Glutamatergic neuron (in vitro differentiated cells): ENCODE measurements around the gene CASP3. TPM values are rescaled to one million over a fixed set of nuclear protein-coding genes. Genes with fewer than 3 reads are reported as not detected.

Experiments
- DNase-seq: peaks from one replicate; pipeline ENCODE4 v3.0.0; 2022
- H3K27ac Mint-ChIP-seq: one replicate; pipeline ENCODE4 v1.8.0; 2020; ENCODE audit warnings: mild to moderate bottlenecking, mixed read lengths, inconsistent platforms; ENCODE audit not compliant: unreplicated experiment
- H3K27me3 Mint-ChIP-seq: one replicate; pipeline ENCODE4 v1.8.0; 2020; ENCODE audit warnings: mild to moderate bottlenecking, moderate library complexity, mixed read lengths, inconsistent platforms; ENCODE audit not compliant: unreplicated experiment
- H3K36me3 Mint-ChIP-seq: one replicate; pipeline ENCODE4 v1.8.0; 2020; ENCODE audit warnings: mild to moderate bottlenecking, mixed read lengths, inconsistent platforms; ENCODE audit not compliant: unreplicated experiment
- H3K4me1 Mint-ChIP-seq: one replicate; pipeline ENCODE4 v1.8.0; 2020; ENCODE audit warnings: mild to moderate bottlenecking, low read depth, mixed read lengths, inconsistent platforms; ENCODE audit not compliant: unreplicated experiment
- H3K4me3 Mint-ChIP-seq: one replicate; pipeline ENCODE4 v1.8.0; 2020; ENCODE audit warnings: mild to moderate bottlenecking, mixed read lengths, inconsistent platforms; ENCODE audit not compliant: unreplicated experiment
- H3K9me3 Mint-ChIP-seq: one replicate; pipeline ENCODE4 v1.8.0; 2020; ENCODE audit warnings: mild to moderate bottlenecking, moderate library complexity, mixed read lengths, inconsistent platforms; ENCODE audit not compliant: unreplicated experiment
- total RNA-seq: library from RNA; stranded (reverse); fragmentation: NEBNext Ultra II Directional; extraction: Animal tissue kit (Norgen Biotek cat#: 25700); gene quantifications from one replicate; pipeline ENCODE4 v1.2.1, GENCODE V29; 2021; ENCODE audit not compliant: unreplicated experiment
- TF ChIP-seq, protein P1 (sequence below): fragments of 200-600 bp; sonication (generic); IDR thresholded peaks from one replicate; pipeline ENCODE4 v1.5.0; 2021; ENCODE audit not compliant: partially characterized antibody, unreplicated experiment

CASP3 gene
- total RNA-seq, 1 donor from 2014 or later: 311 TPM

- TF ChIP-seq, protein P1, sequence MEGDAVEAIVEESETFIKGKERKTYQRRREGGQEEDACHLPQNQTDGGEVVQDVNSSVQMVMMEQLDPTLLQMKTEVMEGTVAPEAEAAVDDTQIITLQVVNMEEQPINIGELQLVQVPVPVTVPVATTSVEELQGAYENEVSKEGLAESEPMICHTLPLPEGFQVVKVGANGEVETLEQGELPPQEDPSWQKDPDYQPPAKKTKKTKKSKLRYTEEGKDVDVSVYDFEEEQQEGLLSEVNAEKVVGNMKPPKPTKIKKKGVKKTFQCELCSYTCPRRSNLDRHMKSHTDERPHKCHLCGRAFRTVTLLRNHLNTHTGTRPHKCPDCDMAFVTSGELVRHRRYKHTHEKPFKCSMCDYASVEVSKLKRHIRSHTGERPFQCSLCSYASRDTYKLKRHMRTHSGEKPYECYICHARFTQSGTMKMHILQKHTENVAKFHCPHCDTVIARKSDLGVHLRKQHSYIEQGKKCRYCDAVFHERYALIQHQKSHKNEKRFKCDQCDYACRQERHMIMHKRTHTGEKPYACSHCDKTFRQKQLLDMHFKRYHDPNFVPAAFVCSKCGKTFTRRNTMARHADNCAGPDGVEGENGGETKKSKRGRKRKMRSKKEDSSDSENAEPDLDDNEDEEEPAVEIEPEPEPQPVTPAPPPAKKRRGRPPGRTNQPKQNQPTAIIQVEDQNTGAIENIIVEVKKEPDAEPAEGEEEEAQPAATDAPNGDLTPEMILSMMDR: no peak
- DNase-seq: no peak
- H3K36me3 Mint-ChIP-seq: no peaks in the 10 kb centered on the region
- no peak overlapping the region for H3K27ac Mint-ChIP-seq
- no peak overlapping the region for H3K4me3 Mint-ChIP-seq
- no peaks in the 10 kb centered on the region for H3K27me3 Mint-ChIP-seq
- no peaks in the 10 kb centered on the region for H3K4me1 Mint-ChIP-seq
- no peaks in the 10 kb centered on the region for H3K9me3 Mint-ChIP-seq
These were observed 60.4 kb downstream of the CASP3 start for GRCh38 chr4:184588893-184589292.

- no peak for DNase-seq
- Mint-ChIP-seq H3K4me1 (no peaks in the 10 kb centered on the region), H3K9me3 (no peaks in the 10 kb centered on the region), H3K36me3 (no peaks in the 10 kb centered on the region), H3K27me3 (no peaks in the 10 kb centered on the region), H3K27ac (no peak overlapping the region), H3K4me3 (no peak overlapping the region)
- TF ChIP-seq, protein P1: no peak
These were observed 61.5 kb downstream of the CASP3 start for GRCh38 chr4:184587701-184588100.

GRCh38 chr4:184587221-184587620, 62.0 kb downstream of the CASP3 start:
- Mint-ChIP-seq H3K36me3 (no peaks in the 10 kb centered on the region), H3K4me3 (no peak overlapping the region), H3K4me1 (no peaks in the 10 kb centered on the region), H3K27me3 (no peaks in the 10 kb centered on the region), H3K27ac (no peak overlapping the region), H3K9me3 (no peaks in the 10 kb centered on the region)
- TF ChIP-seq, protein P1: no peak
- DNase-seq: no peak

GRCh38 chr4:184583738-184584502, 65.3 kb downstream of the CASP3 start:
- no peaks in the 10 kb centered on the region for H3K9me3 Mint-ChIP-seq
- H3K27ac Mint-ChIP-seq: no peak overlapping the region
- H3K4me1 Mint-ChIP-seq: no peaks in the 10 kb centered on the region
- no peak for DNase-seq
- no peaks in the 10 kb centered on the region for H3K27me3 Mint-ChIP-seq
- H3K36me3 Mint-ChIP-seq: peaks cover 5% of the 10 kb centered on the region
- TF ChIP-seq, protein P1: no peak
- H3K4me3 Mint-ChIP-seq: no peak overlapping the region

Other genes with a start within 250 kb of the CASP3 start
- 7.4 TPM for gene IRF2, start 174.9 kb downstream of the CASP3 start, total RNA-seq
- 12.8 TPM for gene PRIMPOL, start 291 bp upstream of the CASP3 start, total RNA-seq
- 18.0 TPM for gene CENPU, start 84.6 kb upstream of the CASP3 start, total RNA-seq
- gene ACSL1, start 176.5 kb upstream of the CASP3 start, total RNA-seq: 31.7 TPM